ENCODE data around the gene SURF1. TPM values are rescaled to one million over a fixed set of nuclear protein-coding genes. Genes with fewer than 3 reads are reported as not detected.
"Not testable (repeated sequence)": the region's sequence is repeated elsewhere in the genome, so short reads cannot be mapped to it uniquely, and the experiment has no call there.

SURF1 gene
- total RNA-seq, 1 experiment from 2014 or later, result 71.7 TPM

DNA sequence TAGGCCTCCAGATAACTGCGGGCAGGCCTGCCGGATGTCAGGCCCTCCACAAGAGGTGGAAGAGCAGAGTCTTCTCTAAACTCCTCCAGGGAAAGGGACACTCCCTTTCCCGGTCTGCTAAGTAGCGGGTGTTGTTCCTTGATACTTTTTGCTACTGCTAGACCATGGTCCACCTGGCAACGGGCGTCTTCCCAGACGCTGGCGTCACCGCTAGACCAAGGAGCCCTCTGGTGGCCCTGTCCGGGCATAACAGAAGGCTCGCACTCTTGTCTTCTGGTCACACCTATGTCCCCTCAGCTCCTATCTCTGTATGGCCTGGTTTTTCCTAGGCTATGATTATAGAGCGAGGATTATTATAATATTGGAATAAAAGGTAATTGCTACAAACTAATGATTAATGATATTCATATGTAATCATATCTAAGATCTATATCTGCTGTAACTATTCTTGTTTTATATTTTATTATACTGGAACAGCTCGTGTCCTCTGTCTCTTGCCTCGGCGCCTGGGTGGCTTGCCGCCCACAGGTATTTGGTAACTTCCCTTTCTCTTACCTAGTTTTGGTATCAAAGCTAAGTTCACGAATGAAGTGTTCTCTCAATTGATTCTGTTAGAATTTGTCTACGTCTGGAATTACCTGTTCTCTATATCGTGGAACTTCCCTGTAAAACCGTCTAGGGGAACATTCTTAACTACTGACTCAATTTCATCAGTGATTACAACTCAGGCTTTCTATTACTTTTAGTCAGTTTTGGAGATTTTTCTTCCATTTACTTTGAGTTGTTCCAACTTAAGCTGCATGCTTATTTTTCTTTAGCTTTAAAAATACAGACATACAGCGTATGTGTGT, 26.8 kb downstream of the SURF1 start:
- peak; percentile 48 for ATAC-seq
- POLR2A ChIA-PET, result interaction anchor here (0.5 to 2.1 kb wide), 5 partner anchors 18 to 235 kb away, joined by 3 to 6 read pairs (median 4); partner anchors contain the start of genes MED22 and RPL7A

More for the DNA sequence above, 26.8 kb downstream of the SURF1 start:
- ChIA-PET CTCF (interaction anchor here (0.6 to 2.8 kb wide), 5 partner anchors 48 to 161 kb away, joined by 3 to 37 read pairs (median 13); no protein-coding TSS in a partner anchor), RAD21 (ENCODE audit: low non-redundant PET in 1 of 2, low total read pairs in 2 of 2, uncharacterized antibody in 2 of 2, unreplicated experiment in 2 of 2) (interaction anchor here (0.9 to 2.0 kb wide), 3 partner anchors 91 to 144 kb away, joined by 3 to 11 read pairs (median 4); no protein-coding TSS in a partner anchor)
- not testable (repeated sequence) for H3K9me2 ChIP-seq (ENCODE audit: insufficient read depth); H3K27ac ChIP-seq (ENCODE audit: low read depth, low read length); H4K20me1 ChIP-seq (ENCODE audit: insufficient read depth); H3K4me3 ChIP-seq (replicated peaks in 1 of 2; ENCODE audit: low read depth in 1 of 2, low read length in 2 of 2); H3K4me2 ChIP-seq (ENCODE audit: low read length); H3K9ac ChIP-seq (ENCODE audit: low read length); H3K27me3 ChIP-seq (ENCODE audit: insufficient read depth, low read length); H2AFZ ChIP-seq (ENCODE audit: low read depth, low read length, poor library complexity, severe bottlenecking); H3K9me3 ChIP-seq (ENCODE audit: control insufficient read depth in 1 of 2, insufficient read depth in 1 of 2, low read depth in 1 of 2, low read length in 2 of 2); DNase-seq (ENCODE audit: low read depth, low spot score); BruUV-seq (replicated peaks)
- Histone ChIP-seq H3K79me2 (ENCODE audit: insufficient read depth, low read length) (peaks cover 29% of the 10 kb centered on the region), H3K4me1 (ENCODE audit: control insufficient read depth in 1 of 2, insufficient read depth in 2 of 2, low read length in 2 of 2) (peaks cover 5 to 15% of the 10 kb centered on the region in 2 experiments), H3K36me3 (ENCODE audit: control insufficient read depth in 1 of 2, insufficient read depth in 2 of 2, low read length in 2 of 2) (peaks cover 34 to 38% of the 10 kb centered on the region in 2 experiments; a peak in 3 of 4 replicates)
- peak; percentile 58 to 68 (median 64); a peak in 5 of 6 replicates for TF ChIP-seq CTCF (IDR thresholded peaks at IDR 0.05 in 2 of 3, conservative IDR thresholded peaks at IDR 0.05 in 1 of 3; ENCODE audit: borderline replicate concordance in 1 of 3, insufficient read depth in 1 of 3, low read depth in 2 of 3, low read length in 2 of 3)
- 0 out of 2 replicates have a peak, but pooled peaks have one; percentile 4 for TF ChIP-seq CEBPB (IDR thresholded peaks at IDR 0.05; ENCODE audit: low read depth)
- peak; percentile 76 for TF ChIP-seq RAD21 (IDR thresholded peaks at IDR 0.05; ENCODE audit: low read depth)
- TF ChIP-seq JUND (IDR thresholded peaks at IDR 0.05), result 0 out of 2 replicates have a peak, but pooled peaks have one; percentile 17
- TF ChIP-seq POLR2AphosphoS5 (IDR thresholded peaks at IDR 0.05; ENCODE audit: low read depth, low read length), result peak; percentile 41
- intact Hi-C loops (cut with micrococcal nuclease), result loop anchor here (1.0 to 5.0 kb wide), 4 partner anchors 77 to 145 kb away; no protein-coding TSS in a partner anchor

Measured in HCT116 (cell line).